ENCODE data around the gene NEU4. TPM values are rescaled to one million over a fixed set of nuclear protein-coding genes. Genes with fewer than 3 reads are reported as not detected.

Gene NEU4
- total RNA-seq, 1 experiment from 2014 or later, result 10.0 TPM

DNA sequence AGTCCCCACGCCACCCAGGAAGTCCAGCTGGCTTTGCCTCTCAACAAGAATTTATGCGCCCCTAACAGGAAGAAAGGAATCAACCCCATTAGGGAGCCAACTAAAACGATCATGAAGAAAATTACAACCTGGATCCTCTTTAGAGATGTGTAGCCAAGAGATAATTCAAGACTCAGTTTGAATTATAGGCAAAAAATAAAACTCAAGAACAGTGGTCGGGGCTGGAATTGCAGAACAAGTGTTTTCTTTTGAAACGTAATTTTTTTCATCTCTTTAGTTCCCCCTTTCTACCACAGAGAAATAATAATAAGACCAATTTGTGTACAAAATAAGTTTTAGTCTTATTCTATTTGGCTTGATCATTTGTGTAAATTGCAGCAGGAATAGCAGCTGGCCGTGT is 27.3 kb downstream of the NEU4 start:
- BruUV-seq (replicated peaks), result no TSS peak
- ChIA-PET CTCF (no interaction called here), POLR2A (no interaction called here)
- Histone ChIP-seq H3K4me3 (ENCODE audit: low read depth in 2 of 2, low read length in 2 of 2) (no peak overlapping the region), H3K4me1 (ENCODE audit: control insufficient read depth, insufficient read depth, low read length) (no peaks in the 10 kb centered on the region), H3K36me3 (ENCODE audit: control insufficient read depth, insufficient read depth, low read length) (no peaks in the 10 kb centered on the region), H3K27ac (ENCODE audit: low read length) (no peak overlapping the region), H3K27me3 (ENCODE audit: control insufficient read depth, insufficient read depth, low read length) (no peaks in the 10 kb centered on the region; the same call in 1 of the 2 replicates), H3K9me3 (ENCODE audit: control insufficient read depth, insufficient read depth, low read depth, low read length) (no peaks in the 10 kb centered on the region)
- in situ Hi-C loops (cut with HindIII; ENCODE audit: low pct_unique_long_range_greater_than_20kb, low sequenced_read_pairs) (no loop called here), intact Hi-C loops (cut with micrococcal nuclease; ENCODE audit: unreplicated experiment) (no loop called here)
- ATAC-seq (no peak), DNase-seq (ENCODE audit: low read depth, low spot score) (no peak)
- no peak for TF ChIP-seq TCF7L2 (IDR thresholded peaks at IDR 0.05; ENCODE audit: low read depth, low read length)
- no peak for TF ChIP-seq SIN3A (IDR thresholded peaks at IDR 0.05; ENCODE audit: borderline replicate concordance, insufficient read depth, low read depth, low read length)
- TF ChIP-seq, protein P1, sequence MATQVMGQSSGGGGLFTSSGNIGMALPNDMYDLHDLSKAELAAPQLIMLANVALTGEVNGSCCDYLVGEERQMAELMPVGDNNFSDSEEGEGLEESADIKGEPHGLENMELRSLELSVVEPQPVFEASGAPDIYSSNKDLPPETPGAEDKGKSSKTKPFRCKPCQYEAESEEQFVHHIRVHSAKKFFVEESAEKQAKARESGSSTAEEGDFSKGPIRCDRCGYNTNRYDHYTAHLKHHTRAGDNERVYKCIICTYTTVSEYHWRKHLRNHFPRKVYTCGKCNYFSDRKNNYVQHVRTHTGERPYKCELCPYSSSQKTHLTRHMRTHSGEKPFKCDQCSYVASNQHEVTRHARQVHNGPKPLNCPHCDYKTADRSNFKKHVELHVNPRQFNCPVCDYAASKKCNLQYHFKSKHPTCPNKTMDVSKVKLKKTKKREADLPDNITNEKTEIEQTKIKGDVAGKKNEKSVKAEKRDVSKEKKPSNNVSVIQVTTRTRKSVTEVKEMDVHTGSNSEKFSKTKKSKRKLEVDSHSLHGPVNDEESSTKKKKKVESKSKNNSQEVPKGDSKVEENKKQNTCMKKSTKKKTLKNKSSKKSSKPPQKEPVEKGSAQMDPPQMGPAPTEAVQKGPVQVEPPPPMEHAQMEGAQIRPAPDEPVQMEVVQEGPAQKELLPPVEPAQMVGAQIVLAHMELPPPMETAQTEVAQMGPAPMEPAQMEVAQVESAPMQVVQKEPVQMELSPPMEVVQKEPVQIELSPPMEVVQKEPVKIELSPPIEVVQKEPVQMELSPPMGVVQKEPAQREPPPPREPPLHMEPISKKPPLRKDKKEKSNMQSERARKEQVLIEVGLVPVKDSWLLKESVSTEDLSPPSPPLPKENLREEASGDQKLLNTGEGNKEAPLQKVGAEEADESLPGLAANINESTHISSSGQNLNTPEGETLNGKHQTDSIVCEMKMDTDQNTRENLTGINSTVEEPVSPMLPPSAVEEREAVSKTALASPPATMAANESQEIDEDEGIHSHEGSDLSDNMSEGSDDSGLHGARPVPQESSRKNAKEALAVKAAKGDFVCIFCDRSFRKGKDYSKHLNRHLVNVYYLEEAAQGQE (IDR thresholded peaks at IDR 0.05; ENCODE audit: insufficient read depth in 1 of 2, low read depth in 2 of 2, low read length in 1 of 2), result no peak
- TF ChIP-seq, protein P2, sequence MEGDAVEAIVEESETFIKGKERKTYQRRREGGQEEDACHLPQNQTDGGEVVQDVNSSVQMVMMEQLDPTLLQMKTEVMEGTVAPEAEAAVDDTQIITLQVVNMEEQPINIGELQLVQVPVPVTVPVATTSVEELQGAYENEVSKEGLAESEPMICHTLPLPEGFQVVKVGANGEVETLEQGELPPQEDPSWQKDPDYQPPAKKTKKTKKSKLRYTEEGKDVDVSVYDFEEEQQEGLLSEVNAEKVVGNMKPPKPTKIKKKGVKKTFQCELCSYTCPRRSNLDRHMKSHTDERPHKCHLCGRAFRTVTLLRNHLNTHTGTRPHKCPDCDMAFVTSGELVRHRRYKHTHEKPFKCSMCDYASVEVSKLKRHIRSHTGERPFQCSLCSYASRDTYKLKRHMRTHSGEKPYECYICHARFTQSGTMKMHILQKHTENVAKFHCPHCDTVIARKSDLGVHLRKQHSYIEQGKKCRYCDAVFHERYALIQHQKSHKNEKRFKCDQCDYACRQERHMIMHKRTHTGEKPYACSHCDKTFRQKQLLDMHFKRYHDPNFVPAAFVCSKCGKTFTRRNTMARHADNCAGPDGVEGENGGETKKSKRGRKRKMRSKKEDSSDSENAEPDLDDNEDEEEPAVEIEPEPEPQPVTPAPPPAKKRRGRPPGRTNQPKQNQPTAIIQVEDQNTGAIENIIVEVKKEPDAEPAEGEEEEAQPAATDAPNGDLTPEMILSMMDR (IDR thresholded peaks at IDR 0.05), result no peak
- TF ChIP-seq POLR2AphosphoS5 (IDR thresholded peaks at IDR 0.05; ENCODE audit: low read depth, low read length), result no peak

DNA sequence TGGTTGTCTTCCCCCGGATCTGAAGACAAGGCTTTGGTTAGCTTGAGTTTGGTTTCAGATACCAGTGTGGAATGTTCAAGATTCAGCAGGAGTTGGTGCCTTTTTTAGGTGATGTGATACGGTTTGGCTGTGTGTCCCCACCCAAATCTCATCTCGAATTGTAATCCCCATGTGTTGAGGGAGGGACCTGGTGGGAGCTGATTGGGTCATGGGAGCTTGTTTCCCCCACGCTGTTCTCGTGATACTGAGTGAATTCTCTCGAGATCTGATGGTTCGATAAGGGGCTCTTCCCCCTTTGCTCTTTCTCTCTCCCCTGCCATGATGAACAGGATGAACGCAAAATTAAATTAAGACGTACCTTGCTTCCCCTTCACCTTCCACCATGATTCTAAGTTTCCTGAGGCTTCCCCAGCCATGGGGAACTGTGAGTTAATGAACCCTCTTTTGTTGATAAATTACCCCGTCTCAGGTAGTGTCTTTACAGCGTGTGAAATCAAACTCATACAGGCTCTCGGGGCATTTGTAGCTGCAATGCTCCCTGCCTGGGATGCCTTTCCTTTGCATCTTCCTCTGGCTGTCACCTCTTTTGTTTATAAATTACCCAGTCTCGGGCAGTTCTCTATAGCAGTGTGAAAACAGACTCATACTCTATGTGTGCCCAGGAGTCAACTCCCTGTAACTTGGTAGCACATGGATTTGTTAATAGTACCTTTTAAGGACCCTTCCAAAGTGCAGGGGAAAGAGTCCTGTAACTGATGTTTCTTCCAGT is 28.4 kb downstream of the NEU4 start:
- POLR2A ChIA-PET, result no interaction called here
- H3K4me3 ChIP-seq (ENCODE audit: low read depth in 2 of 2, low read length in 2 of 2), result no peak overlapping the region
- ATAC-seq (no peak), DNase-seq (ENCODE audit: low read depth, low spot score) (no peak)
- in situ Hi-C loops (cut with HindIII; ENCODE audit: low pct_unique_long_range_greater_than_20kb, low sequenced_read_pairs), result no loop called here
- intact Hi-C loops (cut with micrococcal nuclease; ENCODE audit: unreplicated experiment), result no loop called here
- H3K4me1 ChIP-seq (ENCODE audit: control insufficient read depth, insufficient read depth, low read length), result no peaks in the 10 kb centered on the region
- no TSS peak for BruUV-seq (replicated peaks)
- no peaks in the 10 kb centered on the region for H3K9me3 ChIP-seq (ENCODE audit: control insufficient read depth, insufficient read depth, low read depth, low read length)
- H3K36me3 ChIP-seq (ENCODE audit: control insufficient read depth, insufficient read depth, low read length), result no peaks in the 10 kb centered on the region
- TF ChIP-seq TCF7L2 (IDR thresholded peaks at IDR 0.05; ENCODE audit: low read depth, low read length) (no peak), SIN3A (IDR thresholded peaks at IDR 0.05; ENCODE audit: borderline replicate concordance, insufficient read depth, low read depth, low read length) (no peak), POLR2AphosphoS5 (IDR thresholded peaks at IDR 0.05; ENCODE audit: low read depth, low read length) (no peak)
- TF ChIP-seq, protein P2 (IDR thresholded peaks at IDR 0.05), result no peak
- TF ChIP-seq, protein P1 (IDR thresholded peaks at IDR 0.05; ENCODE audit: insufficient read depth in 1 of 2, low read depth in 2 of 2, low read length in 1 of 2), result no peak
- no peak overlapping the region for H3K27ac ChIP-seq (ENCODE audit: low read length)
- no peaks in the 10 kb centered on the region; the same call in 1 of the 2 replicates for H3K27me3 ChIP-seq (ENCODE audit: control insufficient read depth, insufficient read depth, low read length)
- CTCF ChIA-PET, result interaction anchor here (0.6 kb wide), 1 partner anchor 22 kb away, joined by 3 read pairs; no protein-coding TSS in a partner anchor

All from Panc1 (cell line).